Keratinocyte (primary cell): ENCODE results near the gene KCNIP2.

ENCODE experiments used
- EZH2 ChIP-seq: IDR thresholded peaks from one replicate; pipeline ENCODE4 v1.6.1; 2012; ENCODE audit warnings: inconsistent platforms, mild to moderate bottlenecking, low read length, moderate library complexity
- TF ChIP-seq, protein P1 (sequence below), 3 experiments: IDR thresholded peaks in 1 of 3; conservative IDR thresholded peaks in 1 of 3; optimal IDR thresholded peaks in 1 of 3; 2 replicates in 2 of 3; 3 replicates in 1 of 3; pipeline versions ENCODE3 to v1.5.1; 2011; ENCODE audit warnings: low read length in 3 of 3, mild to moderate bottlenecking in 3 of 3, moderate library complexity in 2 of 3, control low read depth in 1 of 3, inconsistent platforms in 1 of 3; ENCODE audit not compliant: insufficient read depth in 2 of 3; ENCODE audit errors: extremely low read depth in 1 of 3

DNA sequence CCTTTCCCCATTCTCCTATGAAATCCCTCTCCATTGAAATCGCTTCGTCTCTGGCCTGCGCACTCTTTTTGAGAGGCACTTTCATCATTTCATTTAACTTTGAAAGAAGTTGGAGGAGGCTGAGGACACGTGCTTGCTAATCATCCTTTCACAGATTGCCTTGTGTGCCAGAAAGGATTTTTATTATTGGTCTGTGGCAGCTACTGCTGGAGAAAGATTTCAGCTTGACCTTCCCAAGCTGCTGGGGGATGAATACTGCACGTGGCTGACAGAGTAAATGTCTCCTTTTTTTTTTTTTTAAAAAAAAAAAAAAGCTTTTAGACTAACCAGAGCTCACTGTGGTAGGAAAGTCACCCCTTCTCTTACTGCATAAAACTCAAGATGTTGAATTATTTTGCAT, 44.2 kb upstream of the KCNIP2 start:
- TF ChIP-seq, protein P1, sequence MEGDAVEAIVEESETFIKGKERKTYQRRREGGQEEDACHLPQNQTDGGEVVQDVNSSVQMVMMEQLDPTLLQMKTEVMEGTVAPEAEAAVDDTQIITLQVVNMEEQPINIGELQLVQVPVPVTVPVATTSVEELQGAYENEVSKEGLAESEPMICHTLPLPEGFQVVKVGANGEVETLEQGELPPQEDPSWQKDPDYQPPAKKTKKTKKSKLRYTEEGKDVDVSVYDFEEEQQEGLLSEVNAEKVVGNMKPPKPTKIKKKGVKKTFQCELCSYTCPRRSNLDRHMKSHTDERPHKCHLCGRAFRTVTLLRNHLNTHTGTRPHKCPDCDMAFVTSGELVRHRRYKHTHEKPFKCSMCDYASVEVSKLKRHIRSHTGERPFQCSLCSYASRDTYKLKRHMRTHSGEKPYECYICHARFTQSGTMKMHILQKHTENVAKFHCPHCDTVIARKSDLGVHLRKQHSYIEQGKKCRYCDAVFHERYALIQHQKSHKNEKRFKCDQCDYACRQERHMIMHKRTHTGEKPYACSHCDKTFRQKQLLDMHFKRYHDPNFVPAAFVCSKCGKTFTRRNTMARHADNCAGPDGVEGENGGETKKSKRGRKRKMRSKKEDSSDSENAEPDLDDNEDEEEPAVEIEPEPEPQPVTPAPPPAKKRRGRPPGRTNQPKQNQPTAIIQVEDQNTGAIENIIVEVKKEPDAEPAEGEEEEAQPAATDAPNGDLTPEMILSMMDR (optimal IDR thresholded peaks at IDR 0.05 in 1 of 3, IDR thresholded peaks at IDR 0.05 in 1 of 3, conservative IDR thresholded peaks at IDR 0.05 in 1 of 3; ENCODE audit: extremely low read depth in 1 of 3, insufficient read depth in 2 of 3, low read length in 3 of 3) = no peak
- TF ChIP-seq EZH2 = no peak
